Measurements from ENCODE around the gene FSIP1.

FSIP1 gene

GRCh38 chr15:39672184-39672583, 110.5 kb downstream of the FSIP1 start:
- no peak for DNase-seq

DNA sequence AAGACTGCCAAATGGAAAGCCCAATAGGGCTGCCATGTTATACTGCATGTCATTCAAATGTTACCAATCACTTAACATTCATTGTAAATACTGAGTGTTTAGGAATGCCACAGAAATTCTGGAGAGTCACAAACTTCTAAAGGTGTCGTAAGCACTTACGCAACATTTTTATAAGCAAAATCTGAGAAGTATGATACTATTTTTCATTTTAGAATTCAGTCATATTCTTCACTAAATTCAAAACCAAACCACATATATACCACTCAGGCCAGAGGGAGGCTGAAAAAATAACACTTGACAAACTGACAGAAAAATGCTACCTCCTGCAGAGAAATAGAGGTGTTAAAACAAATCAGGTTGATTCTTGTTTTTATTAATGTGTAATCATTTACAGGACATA, 112.0 kb downstream of the FSIP1 start:
- no peak for DNase-seq

DNA sequence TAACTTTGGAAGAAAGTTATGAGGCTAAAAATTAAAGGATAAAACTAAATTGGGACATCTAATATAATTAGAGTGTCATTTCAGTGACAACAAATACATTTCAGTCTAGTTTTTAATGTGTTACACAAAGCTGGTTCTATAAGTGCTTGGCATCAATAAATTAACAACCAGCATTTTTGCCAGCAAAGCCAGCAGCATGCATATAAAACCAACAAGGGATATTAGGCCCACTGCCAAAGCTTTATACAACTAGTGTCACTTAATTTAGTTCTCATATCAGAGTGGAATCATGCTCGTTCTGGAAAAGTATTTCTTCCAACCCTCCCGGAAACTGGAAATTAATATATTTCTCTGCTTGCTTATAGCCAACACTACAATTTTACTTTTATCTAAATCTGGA, 113.0 kb downstream of the FSIP1 start:
- DNase-seq, result no peak

DNA sequence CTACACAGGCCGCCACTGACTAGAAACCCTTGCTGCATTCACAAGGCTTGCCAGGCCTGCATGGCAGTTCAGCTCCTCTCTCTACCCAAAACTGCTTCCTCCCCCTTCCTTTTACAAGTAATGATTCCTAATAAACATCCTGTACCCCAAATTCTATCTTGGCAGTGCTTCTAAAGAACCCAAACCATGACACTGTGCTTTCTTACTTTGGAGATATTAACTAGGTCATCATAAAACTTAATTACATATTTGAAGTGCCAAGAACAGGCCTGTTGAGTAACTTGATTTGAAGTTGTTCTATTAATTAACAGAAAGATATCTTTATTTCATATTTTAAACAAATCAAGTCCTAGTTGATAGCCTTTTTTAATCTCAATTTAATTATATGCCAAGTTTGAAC, 113.4 kb downstream of the FSIP1 start:
- no peak for DNase-seq

GRCh38 chr15:39668457-39668856, 114.2 kb downstream of the FSIP1 start:
- DNase-seq, result no peak

- no peak for DNase-seq
These were observed 115.1 kb downstream of the FSIP1 start for GRCh38 chr15:39667382-39668127.

DNA sequence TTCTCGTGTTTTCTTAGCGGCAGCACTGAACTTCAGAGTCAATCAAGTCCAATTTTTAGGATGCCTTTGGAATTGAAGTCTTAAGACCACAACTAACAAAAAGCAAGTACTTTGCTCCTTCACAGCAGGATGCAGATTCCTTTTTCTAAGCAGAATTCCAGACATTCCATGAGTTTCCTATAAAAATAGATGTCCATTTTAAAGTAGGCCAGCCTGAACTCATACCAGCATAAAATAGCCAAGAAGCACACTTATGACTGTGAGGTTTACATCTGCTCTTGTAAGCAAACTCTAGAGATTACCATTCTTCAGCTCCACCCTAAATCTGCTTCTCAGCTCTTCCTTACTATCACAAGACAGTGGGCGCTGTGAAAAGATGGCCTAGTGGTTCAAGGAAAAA, 116.0 kb downstream of the FSIP1 start:
- DNase-seq, result no peak

DNA sequence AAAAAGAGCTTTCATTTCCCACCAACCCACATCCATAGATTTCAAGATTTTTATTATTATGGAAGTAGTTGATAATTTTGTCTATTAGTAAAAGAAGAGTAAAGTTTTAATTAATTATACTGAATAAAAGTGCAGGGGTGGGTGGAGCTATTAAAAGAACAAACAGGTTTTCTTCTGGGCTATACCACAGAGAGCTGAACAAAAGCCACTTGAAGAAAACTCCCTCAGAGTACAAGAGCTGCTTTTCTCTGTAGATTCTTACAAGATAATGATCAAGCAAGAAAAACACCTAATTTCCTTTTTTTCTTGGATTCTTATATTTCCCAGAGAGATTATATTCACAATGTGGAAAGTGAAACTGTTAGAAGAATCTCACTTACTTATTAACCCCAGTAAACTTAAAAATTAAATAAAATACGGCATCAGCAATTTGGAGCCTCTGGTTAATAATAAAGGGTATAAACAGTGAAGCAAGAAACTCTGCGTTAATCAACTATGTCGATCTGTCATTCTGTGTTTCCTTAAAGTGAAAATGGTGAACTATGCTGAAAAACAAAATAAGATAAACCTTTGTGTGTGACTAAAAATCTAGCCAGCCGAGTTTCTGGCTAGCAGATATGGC, 116.9 kb downstream of the FSIP1 start:
- DNase-seq, result no peak

- no peak for DNase-seq
These were observed 118.9 kb downstream of the FSIP1 start for GRCh38 chr15:39663704-39664250.

GRCh38 chr15:39661776-39662175, 120.9 kb downstream of the FSIP1 start:
- DNase-seq, result no peak

GRCh38 chr15:39658740-39659139, 123.9 kb downstream of the FSIP1 start:
- no peak for DNase-seq

DNA sequence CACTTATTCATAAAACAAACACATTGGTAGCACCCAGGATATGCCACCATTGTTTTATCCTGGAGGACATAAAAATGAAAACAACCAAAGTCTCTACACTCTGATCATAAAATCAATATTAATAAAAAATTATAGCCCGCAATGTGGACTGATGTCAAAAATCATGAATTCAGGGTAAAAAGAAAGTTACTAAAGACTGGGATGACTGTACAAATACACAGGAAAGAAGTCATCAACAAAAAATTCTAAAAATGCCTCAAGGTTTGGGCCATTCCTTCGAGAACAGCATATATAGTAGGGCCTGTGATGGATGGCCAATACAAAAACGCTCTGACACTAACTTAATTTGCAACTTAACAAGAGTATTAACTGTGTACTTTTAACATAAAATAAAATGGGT, 125.0 kb downstream of the FSIP1 start:
- no peak for DNase-seq

- DNase-seq, result no peak
These were observed 125.5 kb downstream of the FSIP1 start for GRCh38 chr15:39657181-39657580.

- DNase-seq, result no peak
These were observed 128.3 kb downstream of the FSIP1 start for GRCh38 chr15:39654304-39654703.

DNA sequence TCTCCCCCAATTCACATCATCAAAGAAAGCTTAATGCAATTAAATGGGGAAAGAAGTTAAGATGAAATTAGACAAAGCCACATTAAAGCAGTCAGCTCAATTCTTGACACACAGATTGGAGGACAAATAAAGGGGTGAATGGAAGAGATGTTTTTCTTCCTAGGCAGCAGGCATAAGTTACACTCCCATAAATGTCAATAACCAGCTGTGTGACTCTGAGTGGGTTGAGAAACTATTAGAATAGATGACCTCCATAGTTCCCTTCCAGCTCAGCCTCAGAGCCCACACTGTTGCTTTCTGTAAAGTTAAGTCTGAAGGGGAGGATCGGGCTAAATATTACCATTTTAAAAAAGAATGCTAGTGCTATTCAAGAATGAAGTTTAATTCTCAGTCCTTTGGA, 130.8 kb downstream of the FSIP1 start:
- no peak for DNase-seq

DNA sequence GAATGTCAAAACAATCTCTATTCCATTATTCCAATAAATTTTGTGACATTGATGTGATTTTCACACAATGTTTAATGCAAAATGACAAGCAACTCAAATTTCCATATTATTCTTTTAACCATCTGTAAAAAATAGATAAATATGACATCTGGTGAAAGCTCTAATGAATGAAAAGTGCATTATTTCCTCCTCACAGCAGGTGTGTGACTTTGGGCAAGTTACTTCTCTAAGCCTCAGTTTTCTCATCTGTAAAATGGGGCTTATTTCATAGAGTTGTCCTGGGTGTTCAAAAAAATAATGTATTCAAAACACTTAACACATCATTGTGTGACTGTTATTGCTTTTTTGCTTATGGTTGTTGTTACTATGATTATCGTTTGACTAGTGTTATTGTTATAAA, 131.3 kb downstream of the FSIP1 start:
- DNase-seq, result no peak

DNA sequence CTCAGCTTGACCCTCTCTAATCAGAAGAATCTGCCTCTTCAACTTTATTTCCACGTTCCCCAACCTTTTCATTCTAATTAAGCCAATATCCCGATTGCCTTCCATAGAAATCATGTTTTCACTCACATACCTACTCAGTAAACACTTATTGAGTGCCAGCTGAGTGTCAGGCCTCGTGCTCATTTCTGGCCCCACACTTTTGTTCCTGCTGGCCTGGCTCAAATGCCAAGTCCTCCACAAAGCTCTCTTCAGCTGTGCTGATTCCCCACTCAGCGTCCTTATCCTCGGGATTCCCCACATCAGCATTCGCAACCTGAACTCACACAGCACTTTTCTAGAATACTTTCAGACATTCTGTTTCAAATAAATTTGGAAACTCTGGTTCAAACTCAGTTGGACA, 132.9 kb downstream of the FSIP1 start:
- DNase-seq, result no peak

DNA sequence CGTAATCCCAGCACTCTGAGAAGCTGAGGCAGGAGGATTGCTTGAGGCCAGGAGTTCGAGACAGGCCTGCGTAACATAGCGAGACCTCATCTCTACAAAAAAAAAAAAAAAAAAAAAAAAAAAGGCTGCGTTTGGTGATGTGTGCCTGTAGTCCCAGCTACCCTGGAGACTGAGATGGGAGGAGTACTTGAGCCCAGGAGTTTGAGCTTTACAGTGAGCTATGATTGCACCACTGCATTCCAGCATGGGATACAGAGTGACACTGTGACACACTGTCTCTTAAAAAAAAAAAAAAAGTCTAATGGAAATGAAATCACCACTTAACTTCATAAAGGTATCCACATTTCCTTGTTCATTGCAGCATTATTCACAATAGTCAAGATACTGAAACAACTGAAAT, 136.2 kb downstream of the FSIP1 start:
- DNase-seq, result no peak

DNA sequence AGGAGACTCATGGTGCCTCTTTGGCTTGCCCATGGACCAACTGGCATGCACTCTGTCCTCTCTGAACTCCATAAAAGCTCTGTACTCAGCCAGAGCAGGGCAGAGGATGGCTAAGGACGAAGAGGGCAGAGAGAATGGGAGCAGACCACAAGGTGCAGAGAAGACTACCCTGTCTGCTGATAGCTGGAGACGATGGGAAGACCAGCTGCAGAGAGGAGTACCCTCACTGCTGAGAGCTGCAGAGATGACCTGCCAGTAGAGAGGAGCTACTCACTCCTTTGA, 136.7 kb downstream of the FSIP1 start:
- no peak for DNase-seq

DNA sequence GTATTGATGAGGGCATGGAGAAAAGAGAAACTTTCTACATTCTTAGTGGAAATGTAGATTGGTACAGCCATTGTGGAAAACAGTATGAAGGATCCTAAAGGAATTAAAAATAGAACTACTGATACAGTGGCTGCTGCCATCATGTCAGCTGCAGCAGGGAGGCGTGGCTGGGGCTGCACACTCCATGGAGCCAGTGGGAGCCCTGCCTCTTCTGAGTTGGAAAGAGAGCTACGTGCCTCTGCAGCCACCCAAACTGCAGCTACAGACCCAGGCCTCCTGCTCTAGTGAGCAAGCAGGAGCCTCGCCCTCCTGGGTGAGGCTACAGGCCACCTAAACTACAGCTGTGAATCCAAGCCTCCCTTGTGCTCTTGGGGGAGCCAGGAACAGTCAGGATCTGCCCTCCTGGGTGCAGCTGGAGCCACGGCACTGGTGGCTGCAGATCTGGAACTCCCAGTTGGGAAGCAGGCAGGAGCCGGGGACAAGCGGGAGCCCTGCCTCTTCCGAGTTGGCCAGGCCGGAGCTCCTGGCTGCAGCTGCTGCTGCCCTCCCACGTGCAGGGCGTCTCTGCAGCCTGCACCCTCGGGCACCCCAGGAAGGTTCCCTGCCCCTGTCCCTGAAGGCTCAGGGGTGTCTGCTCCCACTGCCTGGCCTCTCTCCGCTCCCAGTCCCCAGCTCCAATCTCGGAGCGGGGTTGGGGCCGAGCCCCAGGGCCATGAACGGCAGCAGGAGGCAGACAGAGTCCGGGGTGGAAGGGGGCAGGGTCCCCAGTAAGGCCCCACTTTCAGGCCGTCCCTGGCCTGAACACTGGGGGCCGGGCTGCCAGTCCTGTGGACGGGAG, 137.3 kb downstream of the FSIP1 start:
- DNase-seq, result no peak

DNA sequence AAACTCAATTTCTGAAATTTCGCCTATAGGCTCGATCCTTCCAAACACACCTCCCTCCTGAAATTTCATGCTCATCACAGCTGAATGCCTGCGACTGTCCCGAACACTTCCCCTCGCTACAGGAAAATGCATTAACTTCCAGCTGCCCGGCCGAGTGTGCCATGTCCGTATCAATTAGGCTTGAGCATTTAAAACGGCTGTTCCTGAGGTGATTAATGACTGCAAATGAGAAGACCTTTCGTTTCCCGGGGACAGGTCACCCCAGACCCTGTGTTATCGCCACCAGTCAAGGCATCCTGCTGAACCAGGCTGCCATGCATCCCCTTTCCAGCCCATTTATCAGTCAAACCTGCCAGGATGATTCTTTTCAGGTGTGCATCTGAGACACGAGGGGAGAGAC, 138.5 kb downstream of the FSIP1 start:
- DNase-seq, result no peak

DNA sequence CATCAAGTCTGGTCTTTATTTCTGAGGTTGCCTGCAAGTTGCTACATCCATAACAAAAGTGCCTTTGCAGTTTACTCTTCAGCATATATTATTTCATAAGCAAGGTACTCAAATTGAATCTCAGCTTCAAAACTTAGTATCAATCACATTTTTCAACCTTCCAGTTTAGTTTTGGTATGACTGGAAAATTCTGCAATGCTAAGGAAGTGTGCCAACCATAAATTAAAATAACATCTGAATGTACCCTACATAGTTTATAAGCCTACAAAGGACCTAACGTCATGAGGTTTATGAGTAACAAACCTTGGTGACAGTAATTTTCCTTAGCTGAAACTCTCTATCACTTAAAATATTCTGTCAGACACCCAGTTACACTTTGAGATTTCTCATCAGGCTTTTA, 138.9 kb downstream of the FSIP1 start:
- DNase-seq, result no peak

- no peak for DNase-seq
These were observed 140.5 kb downstream of the FSIP1 start for GRCh38 chr15:39642011-39642640.
